Measurements from ENCODE around the gene ABCE1. TPM values are rescaled to one million over a fixed set of nuclear protein-coding genes. Genes with fewer than 3 reads are reported as not detected.

ABCE1 gene
- total and polyA plus RNA-seq, 8 donors: 35.1 to 91.9 (median 78.6) TPM

DNA sequence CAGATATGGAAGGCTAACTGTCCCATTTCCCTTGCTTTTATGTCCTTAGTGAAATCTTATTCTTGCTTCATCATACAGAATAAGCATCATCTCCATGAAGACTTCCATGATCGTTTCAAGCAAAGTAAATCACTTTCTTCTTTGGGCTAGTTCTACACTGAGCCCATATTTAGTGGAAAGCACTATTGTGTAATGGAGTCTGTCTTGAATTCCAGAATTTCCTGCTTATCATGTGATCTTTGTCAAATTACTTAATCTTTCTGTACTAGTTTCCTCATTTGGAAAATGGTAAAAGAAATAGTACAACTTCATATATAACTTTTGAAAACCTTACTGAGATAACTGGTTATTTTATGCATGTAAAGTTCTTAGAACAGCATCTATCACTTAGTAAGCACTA is 7.7 kb upstream of the ABCE1 start:
- TF ChIP-seq, protein P1, sequence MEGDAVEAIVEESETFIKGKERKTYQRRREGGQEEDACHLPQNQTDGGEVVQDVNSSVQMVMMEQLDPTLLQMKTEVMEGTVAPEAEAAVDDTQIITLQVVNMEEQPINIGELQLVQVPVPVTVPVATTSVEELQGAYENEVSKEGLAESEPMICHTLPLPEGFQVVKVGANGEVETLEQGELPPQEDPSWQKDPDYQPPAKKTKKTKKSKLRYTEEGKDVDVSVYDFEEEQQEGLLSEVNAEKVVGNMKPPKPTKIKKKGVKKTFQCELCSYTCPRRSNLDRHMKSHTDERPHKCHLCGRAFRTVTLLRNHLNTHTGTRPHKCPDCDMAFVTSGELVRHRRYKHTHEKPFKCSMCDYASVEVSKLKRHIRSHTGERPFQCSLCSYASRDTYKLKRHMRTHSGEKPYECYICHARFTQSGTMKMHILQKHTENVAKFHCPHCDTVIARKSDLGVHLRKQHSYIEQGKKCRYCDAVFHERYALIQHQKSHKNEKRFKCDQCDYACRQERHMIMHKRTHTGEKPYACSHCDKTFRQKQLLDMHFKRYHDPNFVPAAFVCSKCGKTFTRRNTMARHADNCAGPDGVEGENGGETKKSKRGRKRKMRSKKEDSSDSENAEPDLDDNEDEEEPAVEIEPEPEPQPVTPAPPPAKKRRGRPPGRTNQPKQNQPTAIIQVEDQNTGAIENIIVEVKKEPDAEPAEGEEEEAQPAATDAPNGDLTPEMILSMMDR (IDR thresholded peaks at IDR 0.05): no peak
- no peak overlapping the region for H3K4me3 ChIP-seq
- H3K27ac ChIP-seq: peak overlapping the region in 1 of 2 donors; percentile 60
- DNase-seq (no peak), ATAC-seq (no peak)
- H3K27me3 ChIP-seq: no peaks in the 10 kb centered on the region
- peaks cover 6 to 82% of the 10 kb centered on the region in 2 donors for H3K36me3 ChIP-seq
- H3K4me1 ChIP-seq: peaks cover 0 to 9% of the 10 kb centered on the region in 2 donors
- H3K9me3 ChIP-seq: peaks cover 0 to 9% of the 10 kb centered on the region in 2 donors
- intact Hi-C loops (cut with DNase I): no loop called here

DNA sequence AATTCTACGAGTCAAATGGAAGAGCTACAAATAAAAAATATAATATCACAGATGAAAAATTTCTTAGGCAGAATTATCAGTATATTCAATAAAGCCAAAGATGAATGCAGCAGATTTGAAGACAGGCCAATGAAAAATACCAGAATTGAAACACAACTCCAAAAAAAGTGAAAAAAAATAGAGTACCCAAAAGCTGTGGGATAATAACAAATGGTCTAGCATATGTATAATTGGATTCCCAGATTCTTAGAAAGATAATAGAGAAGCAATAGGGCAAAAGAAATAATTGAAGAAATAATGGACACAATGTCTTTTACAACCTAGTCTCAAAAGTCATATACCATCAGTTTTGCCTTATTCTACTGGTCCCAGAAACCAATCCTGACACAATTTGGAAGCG is 4.5 kb upstream of the ABCE1 start:
- intact Hi-C loops (cut with DNase I): no loop called here
- TF ChIP-seq, protein P1 (IDR thresholded peaks at IDR 0.05): no peak

DNA sequence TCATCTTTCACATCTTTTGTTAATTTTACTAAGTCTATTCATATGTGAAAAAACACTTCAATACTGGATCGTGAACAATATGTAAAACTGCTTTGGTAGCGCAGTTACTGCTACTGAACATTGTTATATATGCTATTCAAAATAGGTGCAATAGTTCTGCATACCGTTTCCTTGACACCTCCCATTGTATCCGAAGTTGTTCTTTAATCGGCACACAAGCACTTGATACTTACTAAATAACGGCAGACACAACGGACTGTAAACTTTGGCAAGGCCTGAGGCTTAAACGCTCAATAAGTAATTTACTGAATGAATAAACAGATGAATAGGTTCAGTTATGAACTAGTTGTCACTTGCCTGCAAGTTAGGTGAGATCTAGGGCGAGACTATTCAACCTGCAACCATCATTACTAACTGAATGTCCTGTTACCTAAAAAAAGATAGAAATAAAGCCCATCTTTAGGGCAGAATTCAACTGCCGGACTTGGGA is 735 bp upstream of the ABCE1 start:
- intact Hi-C loops (cut with DNase I): no loop called here
- ATAC-seq (no peak), DNase-seq (no peak)
- H3K36me3 ChIP-seq: peaks cover 0 to 35% of the 10 kb centered on the region in 2 donors
- H3K4me3 ChIP-seq: peak overlapping the region; percentile 83 to 88
- TF ChIP-seq, protein P1 (IDR thresholded peaks at IDR 0.05): no peak
- peaks cover 0 to 9% of the 10 kb centered on the region in 2 donors for H3K9me3 ChIP-seq
- no peaks in the 10 kb centered on the region for H3K27me3 ChIP-seq
- H3K4me1 ChIP-seq: peaks cover 18 to 38% of the 10 kb centered on the region in 2 donors
- peak overlapping the region; percentile 92 to 95 for H3K27ac ChIP-seq

More for the DNA sequence above, 4.5 kb upstream of the ABCE1 start:
- H3K9me3 ChIP-seq: peaks cover 0 to 9% of the 10 kb centered on the region in 2 donors
- peaks cover 5 to 10% of the 10 kb centered on the region in 2 donors for H3K4me1 ChIP-seq
- H3K27ac ChIP-seq: no peak overlapping the region
- H3K36me3 ChIP-seq: peaks cover 6 to 63% of the 10 kb centered on the region in 2 donors
- H3K27me3 ChIP-seq: no peaks in the 10 kb centered on the region
- H3K4me3 ChIP-seq: no peak overlapping the region
- ATAC-seq (no peak), DNase-seq (no peak)

DNA sequence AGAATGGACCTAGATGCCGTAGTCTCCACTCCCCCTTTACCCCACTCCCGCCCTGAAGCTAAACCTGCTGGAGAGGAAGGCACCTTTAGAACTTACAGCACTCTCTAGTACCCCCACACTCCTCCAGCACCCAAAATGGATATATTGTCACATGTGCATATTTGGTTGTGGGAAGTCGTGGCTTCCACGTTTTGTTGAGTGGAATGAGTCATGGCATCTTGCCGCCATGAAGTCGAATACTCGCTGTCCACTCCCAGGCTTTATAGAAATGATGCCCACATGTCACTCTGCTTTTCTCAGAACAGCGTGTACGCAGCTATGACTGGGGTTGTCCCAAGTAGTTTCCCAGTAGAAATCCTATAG is 545 bp downstream of the ABCE1 start:
- peaks cover 0 to 22% of the 10 kb centered on the region in 2 donors for H3K36me3 ChIP-seq
- peaks cover 18 to 50% of the 10 kb centered on the region in 2 donors for H3K4me1 ChIP-seq
- TF ChIP-seq, protein P1 (IDR thresholded peaks at IDR 0.05): no peak
- H3K4me3 ChIP-seq: peak overlapping the region; percentile 83 to 88
- peak in 1 of 4 donors; percentile 53 for DNase-seq
- peak; percentile 65 for ATAC-seq
- intact Hi-C loops (cut with DNase I): no loop called here
- H3K9me3 ChIP-seq: peaks cover 0 to 6% of the 10 kb centered on the region in 2 donors
- H3K27me3 ChIP-seq: no peaks in the 10 kb centered on the region
- peak overlapping the region; percentile 92 to 95 for H3K27ac ChIP-seq

DNA sequence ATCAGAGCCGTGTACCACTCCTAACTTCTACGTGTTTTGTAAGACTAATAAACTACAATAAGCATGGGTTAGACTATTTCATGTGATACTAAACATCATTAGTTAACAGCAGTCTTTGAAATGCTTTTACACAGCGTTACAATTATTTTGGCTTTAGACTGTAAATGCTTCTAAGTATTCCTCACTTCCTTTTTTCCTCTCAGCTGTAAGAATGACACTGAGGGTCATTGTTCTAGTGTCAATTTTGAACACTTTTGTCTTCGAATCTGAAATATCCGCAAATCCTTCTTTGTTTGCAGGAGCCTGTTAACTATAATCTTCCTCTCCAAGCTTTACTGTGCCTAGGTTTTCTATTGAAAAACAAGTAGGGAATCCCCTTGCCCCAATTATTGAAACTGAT is 1.5 kb downstream of the ABCE1 start:
- intact Hi-C loops (cut with DNase I): no loop called here
- TF ChIP-seq, protein P1 (IDR thresholded peaks at IDR 0.05): no peak
- Histone ChIP-seq H3K4me3 (peak overlapping the region in 1 of 2 donors; percentile 88), H3K27me3 (no peaks in the 10 kb centered on the region), H3K4me1 (peaks cover 18 to 52% of the 10 kb centered on the region in 2 donors), H3K36me3 (peaks cover 0 to 16% of the 10 kb centered on the region in 2 donors), H3K27ac (no peak overlapping the region), H3K9me3 (no peaks in the 10 kb centered on the region)
- ATAC-seq (no peak), DNase-seq (no peak)
